Measurements from ENCODE around the gene MRPS27. TPM values are rescaled to one million over a fixed set of nuclear protein-coding genes. Genes with fewer than 3 reads are reported as not detected.

MRPS27 gene
- total and polyA plus RNA-seq, 9 donors, result 33.4 to 108 (median 57.9) TPM

DNA sequence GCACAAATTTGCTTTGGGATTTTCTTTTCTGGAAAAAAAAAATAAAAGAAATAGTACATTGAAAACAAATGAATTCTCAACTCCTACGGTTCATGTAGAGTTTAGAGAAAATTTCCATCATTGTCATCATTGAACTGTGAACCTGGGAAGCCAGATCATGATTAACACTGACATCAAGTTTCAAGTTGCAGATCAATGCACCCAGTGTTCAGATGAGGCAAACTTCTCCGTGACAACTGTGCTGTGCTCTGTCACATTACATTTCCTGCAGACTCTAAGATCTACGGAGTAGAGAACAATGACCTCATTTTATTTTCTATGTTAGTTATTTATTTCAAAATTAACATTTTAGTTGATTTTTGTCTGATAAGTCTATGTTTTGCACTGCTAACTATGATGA is 113.0 kb downstream of the MRPS27 start:
- no peak overlapping the region for H3K4me3 ChIP-seq
- peaks cover 6% of the 10 kb centered on the region for H3K4me1 ChIP-seq (ENCODE audit: insufficient read depth)
- no peak for TF ChIP-seq POLR2A (IDR thresholded peaks at IDR 0.05)
- TF ChIP-seq EP300 (IDR thresholded peaks at IDR 0.05), result no peak
- TF ChIP-seq, protein P1, sequence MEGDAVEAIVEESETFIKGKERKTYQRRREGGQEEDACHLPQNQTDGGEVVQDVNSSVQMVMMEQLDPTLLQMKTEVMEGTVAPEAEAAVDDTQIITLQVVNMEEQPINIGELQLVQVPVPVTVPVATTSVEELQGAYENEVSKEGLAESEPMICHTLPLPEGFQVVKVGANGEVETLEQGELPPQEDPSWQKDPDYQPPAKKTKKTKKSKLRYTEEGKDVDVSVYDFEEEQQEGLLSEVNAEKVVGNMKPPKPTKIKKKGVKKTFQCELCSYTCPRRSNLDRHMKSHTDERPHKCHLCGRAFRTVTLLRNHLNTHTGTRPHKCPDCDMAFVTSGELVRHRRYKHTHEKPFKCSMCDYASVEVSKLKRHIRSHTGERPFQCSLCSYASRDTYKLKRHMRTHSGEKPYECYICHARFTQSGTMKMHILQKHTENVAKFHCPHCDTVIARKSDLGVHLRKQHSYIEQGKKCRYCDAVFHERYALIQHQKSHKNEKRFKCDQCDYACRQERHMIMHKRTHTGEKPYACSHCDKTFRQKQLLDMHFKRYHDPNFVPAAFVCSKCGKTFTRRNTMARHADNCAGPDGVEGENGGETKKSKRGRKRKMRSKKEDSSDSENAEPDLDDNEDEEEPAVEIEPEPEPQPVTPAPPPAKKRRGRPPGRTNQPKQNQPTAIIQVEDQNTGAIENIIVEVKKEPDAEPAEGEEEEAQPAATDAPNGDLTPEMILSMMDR (IDR thresholded peaks at IDR 0.05), result no peak
- H3K27me3 ChIP-seq, result no peaks in the 10 kb centered on the region
- intact Hi-C loops (cut with DNase I), result no loop called here
- H3K36me3 ChIP-seq, result no peaks in the 10 kb centered on the region
- no peak for DNase-seq
- WGBS, 3 donors, result 93 to 96% (median 95%) methylated on average over 3 of the region's 3 CpGs
- H3K9me3 ChIP-seq, result no peaks in the 10 kb centered on the region
- no peak overlapping the region for H3K27ac ChIP-seq

DNA sequence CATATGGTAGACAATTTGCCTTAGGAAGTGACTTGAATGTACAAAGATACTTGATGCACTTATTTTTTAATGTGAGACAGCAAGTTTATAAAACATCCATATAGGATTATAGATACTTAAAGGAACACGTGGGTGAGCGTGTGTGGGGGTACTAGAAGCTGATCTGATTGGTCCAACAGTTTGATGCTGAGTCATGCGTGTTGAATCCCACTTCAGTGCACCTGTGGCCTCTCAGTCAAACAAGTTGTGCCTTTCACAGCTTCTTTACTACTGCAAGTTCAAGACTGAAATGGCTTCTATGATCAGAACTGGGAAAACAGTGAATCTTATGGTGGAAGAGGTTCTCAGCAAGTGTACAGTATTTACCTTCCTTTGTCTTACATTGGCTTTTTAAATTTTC is 113.9 kb downstream of the MRPS27 start:
- 79 to 85% (median 79%) methylated on average over 3 of the region's 3 CpGs for WGBS, 3 donors
- TF ChIP-seq, protein P1 (IDR thresholded peaks at IDR 0.05), result no peak
- TF ChIP-seq POLR2A (IDR thresholded peaks at IDR 0.05), result no peak
- no peak for TF ChIP-seq EP300 (IDR thresholded peaks at IDR 0.05)
- no peak overlapping the region for H3K27ac ChIP-seq
- H3K4me1 ChIP-seq (ENCODE audit: insufficient read depth), result peaks cover 6% of the 10 kb centered on the region
- no peak overlapping the region for H3K4me3 ChIP-seq
- no peaks in the 10 kb centered on the region for H3K36me3 ChIP-seq
- no peak for DNase-seq
- no peaks in the 10 kb centered on the region for H3K9me3 ChIP-seq
- intact Hi-C loops (cut with DNase I), result no loop called here
- H3K27me3 ChIP-seq, result no peaks in the 10 kb centered on the region

DNA sequence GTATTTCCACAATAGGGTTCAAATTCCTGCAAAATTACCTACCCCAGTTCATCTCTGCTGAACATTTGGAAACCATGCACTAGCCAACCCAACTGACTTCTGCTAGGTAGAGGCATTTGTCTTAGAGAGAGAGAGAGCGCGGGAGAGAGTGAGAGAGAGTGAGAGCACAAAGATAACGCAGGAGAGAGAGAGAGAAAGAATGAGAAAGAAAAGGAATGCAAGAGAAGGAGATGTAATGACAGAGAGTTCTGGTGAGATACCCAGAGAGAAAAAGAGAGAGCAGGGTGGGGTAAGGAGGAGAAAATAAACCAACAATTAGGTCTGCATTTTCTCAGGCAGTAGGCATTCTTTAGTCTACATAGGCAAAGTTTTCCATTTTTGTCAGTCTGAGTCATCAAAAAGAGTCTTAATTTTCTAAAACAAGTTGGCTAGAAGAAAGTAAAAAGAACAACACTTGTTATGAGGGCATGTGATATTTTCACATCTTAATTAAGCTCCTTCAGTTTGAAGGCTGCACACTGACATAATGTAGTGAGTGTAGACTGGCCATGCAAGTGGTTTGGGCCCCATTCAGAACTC is 114.5 kb downstream of the MRPS27 start:
- Histone ChIP-seq H3K27me3 (no peaks in the 10 kb centered on the region), H3K4me3 (no peak overlapping the region), H3K9me3 (no peaks in the 10 kb centered on the region), H3K27ac (no peak overlapping the region), H3K36me3 (no peaks in the 10 kb centered on the region), H3K4me1 (ENCODE audit: insufficient read depth) (peaks cover 4% of the 10 kb centered on the region)
- TF ChIP-seq EP300 (IDR thresholded peaks at IDR 0.05), result no peak
- TF ChIP-seq, protein P1 (IDR thresholded peaks at IDR 0.05), result no peak
- no peak for TF ChIP-seq POLR2A (IDR thresholded peaks at IDR 0.05)
- WGBS, 3 donors, result 85 to 91% (median 90%) methylated on average over 3 of the region's 3 CpGs
- intact Hi-C loops (cut with DNase I), result no loop called here
- DNase-seq, result no peak

DNA sequence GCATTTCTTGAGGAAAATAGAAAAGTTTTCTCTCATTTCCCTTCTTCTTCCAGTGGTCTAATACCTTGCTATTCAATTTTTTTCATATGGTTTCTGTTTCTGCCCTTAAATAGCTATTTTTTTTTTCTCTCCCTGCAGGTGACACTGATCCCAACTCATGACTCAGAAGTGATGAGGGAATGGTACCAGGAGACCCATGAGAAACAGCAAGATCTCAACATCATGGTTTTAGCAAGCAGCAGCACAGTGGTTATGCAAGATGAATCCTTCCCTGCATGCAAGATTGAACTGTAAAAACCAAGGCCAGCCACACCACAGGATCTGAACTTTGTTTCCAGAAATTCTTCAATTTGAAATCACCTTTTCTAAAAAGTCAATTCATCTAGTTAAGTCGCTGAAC is 115.1 kb downstream of the MRPS27 start:
- intact Hi-C loops (cut with DNase I), result no loop called here
- no peak for DNase-seq
- no peaks in the 10 kb centered on the region for H3K36me3 ChIP-seq
- TF ChIP-seq EP300 (IDR thresholded peaks at IDR 0.05) (no peak), POLR2A (IDR thresholded peaks at IDR 0.05) (no peak)
- TF ChIP-seq, protein P1 (IDR thresholded peaks at IDR 0.05), result no peak
- no peak overlapping the region for H3K27ac ChIP-seq
- 97 to 100% (median 99%) methylated on average over 1 of the region's 1 CpG for WGBS, 3 donors
- H3K9me3 ChIP-seq, result no peaks in the 10 kb centered on the region
- H3K4me3 ChIP-seq, result no peak overlapping the region
- H3K27me3 ChIP-seq, result no peaks in the 10 kb centered on the region
- H3K4me1 ChIP-seq (ENCODE audit: insufficient read depth), result no peaks in the 10 kb centered on the region
